ENCODE measurements around the gene ARID3C. TPM values are rescaled to one million over a fixed set of nuclear protein-coding genes. Genes with fewer than 3 reads are reported as not detected.

Gene ARID3C
- total RNA-seq, 1 donor from 2014 or later = not detected

DNA sequence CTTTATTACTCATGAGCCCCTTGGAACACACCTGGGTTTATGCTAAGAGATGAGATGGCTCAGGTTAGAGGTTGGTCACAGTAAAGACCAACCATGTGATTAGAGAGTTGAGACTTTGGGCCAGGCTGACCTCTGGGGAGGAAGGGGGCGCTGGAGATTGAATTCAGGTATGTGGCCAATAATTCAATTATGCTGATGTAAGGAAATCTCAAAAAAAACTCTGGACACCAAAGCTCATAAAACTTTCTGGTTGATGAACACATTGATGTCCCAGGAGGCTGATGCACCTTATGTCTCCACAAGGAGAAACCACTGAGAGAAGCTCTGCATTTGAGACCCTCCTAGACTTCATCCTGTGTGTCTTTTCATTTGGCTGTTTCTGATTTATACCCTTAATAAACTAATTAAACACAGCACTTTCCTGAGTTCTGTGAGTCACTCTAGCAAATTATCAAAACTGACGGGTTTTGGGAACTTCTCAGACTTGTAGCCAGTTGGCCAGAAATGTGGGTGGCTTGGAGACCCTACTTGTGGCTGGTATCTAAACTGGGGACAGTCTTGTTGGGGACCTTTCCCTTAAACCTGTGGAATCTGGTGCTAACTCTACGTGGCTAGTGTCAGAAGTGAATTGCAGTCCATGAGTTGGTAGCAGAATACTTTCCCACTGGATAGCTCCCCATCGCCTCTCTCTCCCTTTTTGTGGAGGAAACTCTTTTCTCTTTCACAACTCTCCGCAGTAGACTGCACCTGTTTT is 41.1 kb upstream of the ARID3C start:
- TF ChIP-seq POLR2AphosphoS5 (IDR thresholded peaks at IDR 0.05; ENCODE audit: insufficient read depth in 1 of 2, low read depth in 1 of 2) = no peak
- TF ChIP-seq, protein P1, sequence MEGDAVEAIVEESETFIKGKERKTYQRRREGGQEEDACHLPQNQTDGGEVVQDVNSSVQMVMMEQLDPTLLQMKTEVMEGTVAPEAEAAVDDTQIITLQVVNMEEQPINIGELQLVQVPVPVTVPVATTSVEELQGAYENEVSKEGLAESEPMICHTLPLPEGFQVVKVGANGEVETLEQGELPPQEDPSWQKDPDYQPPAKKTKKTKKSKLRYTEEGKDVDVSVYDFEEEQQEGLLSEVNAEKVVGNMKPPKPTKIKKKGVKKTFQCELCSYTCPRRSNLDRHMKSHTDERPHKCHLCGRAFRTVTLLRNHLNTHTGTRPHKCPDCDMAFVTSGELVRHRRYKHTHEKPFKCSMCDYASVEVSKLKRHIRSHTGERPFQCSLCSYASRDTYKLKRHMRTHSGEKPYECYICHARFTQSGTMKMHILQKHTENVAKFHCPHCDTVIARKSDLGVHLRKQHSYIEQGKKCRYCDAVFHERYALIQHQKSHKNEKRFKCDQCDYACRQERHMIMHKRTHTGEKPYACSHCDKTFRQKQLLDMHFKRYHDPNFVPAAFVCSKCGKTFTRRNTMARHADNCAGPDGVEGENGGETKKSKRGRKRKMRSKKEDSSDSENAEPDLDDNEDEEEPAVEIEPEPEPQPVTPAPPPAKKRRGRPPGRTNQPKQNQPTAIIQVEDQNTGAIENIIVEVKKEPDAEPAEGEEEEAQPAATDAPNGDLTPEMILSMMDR (IDR thresholded peaks at IDR 0.05) = no peak
- TF ChIP-seq POLR2A (IDR thresholded peaks at IDR 0.05) = no peak
- H3K27ac ChIP-seq = no peak overlapping the region
- no peaks in the 10 kb centered on the region for H3K9me3 ChIP-seq
- peaks cover 17% of the 10 kb centered on the region for H3K4me1 ChIP-seq
- DNase-seq (ENCODE audit: extremely low spot score in 2 of 2) = no peak
- intact Hi-C loops (cut with DNase I) = no loop called here
- no peaks in the 10 kb centered on the region for H3K36me3 ChIP-seq
- H3K4me3 ChIP-seq = no peak overlapping the region
- H3K27me3 ChIP-seq = no peaks in the 10 kb centered on the region

DNA sequence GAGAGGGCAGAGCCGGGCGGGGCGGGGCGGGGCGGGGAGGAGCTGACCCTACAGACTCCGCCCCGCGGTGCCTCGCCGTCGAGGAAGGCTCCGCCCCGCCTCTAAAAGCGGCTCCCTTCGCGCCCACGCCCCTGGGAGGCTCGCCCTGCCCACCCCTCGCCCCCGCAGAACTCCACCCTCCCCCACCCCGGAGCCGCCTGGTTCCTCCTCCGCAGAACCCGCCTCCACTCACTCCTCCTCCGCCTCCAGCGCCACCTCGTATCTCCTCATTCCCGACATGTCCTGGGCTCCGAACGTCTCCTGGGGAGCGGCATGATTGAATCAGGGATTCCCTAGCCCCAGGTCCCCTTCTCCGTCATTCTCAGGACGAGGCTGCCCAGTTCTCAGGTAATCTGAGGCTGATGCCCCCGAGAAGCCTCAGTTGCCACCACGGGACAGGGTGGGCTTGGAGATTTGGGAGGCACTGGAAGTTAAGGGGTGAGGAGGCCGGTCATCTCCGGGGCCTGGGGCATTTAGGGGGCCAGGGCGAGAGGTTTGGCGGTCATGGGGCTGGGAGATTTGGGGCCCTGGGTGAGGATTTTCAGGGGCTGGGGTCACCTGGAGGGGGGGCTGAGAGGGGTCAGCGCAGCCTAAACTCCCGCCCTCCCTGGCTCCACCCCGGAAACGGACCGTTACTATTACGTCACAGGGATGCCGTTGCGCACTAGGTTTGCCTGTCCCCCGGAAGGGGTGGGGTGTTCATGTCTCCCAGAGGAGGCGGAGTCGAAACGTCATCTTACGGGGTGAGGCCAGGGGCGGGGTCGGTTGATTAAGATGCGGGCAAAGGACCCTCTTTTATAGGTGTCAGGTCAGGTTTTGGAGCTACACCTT is 36.8 kb upstream of the ARID3C start:
- Histone ChIP-seq H3K4me3 (peak overlapping the region; percentile 47 to 79), H3K27ac (peak overlapping the region; percentile 99), H3K27me3 (no peaks in the 10 kb centered on the region), H3K9me3 (no peaks in the 10 kb centered on the region), H3K36me3 (no peaks in the 10 kb centered on the region), H3K4me1 (peaks cover 27% of the 10 kb centered on the region)
- DNase-seq (ENCODE audit: extremely low spot score in 2 of 2) = peak in 1 of 2 donors; percentile 98
- intact Hi-C loops (cut with DNase I) = no loop called here
- TF ChIP-seq POLR2A (IDR thresholded peaks at IDR 0.05) (peak in 1 of 2 donors; percentile 83), POLR2AphosphoS5 (IDR thresholded peaks at IDR 0.05; ENCODE audit: insufficient read depth in 1 of 2, low read depth in 1 of 2) (peak; percentile 66 to 96)
- TF ChIP-seq, protein P1 (IDR thresholded peaks at IDR 0.05) = no peak

DNA sequence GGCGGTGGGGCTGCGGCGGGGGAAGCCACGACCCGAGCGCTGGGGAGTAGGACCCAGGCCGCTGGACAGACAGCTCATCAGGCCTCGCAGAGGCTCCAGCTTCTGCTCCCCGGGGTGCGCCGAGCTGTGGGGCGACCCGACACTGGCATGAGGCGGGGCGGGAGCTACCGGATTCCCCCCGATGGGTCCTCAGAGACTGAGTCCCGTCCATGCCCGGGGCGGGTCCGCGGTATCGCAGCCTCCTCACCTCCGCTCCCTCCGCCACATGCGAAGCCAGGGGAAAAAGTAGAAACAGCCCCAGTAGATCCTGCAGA is 36.2 kb upstream of the ARID3C start:
- Histone ChIP-seq H3K9me3 (no peaks in the 10 kb centered on the region), H3K27ac (peak overlapping the region; percentile 99), H3K4me1 (peaks cover 27% of the 10 kb centered on the region), H3K4me3 (peak overlapping the region; percentile 47 to 79), H3K27me3 (no peaks in the 10 kb centered on the region), H3K36me3 (no peaks in the 10 kb centered on the region)
- no peak for DNase-seq (ENCODE audit: extremely low spot score in 2 of 2)
- intact Hi-C loops (cut with DNase I) = no loop called here
- TF ChIP-seq, protein P1 (IDR thresholded peaks at IDR 0.05) = peak in 2 of 3 experiments; percentile 14 to 18
- peak in 1 of 2 donors; percentile 39 for TF ChIP-seq POLR2A (IDR thresholded peaks at IDR 0.05)
- TF ChIP-seq POLR2AphosphoS5 (IDR thresholded peaks at IDR 0.05; ENCODE audit: insufficient read depth in 1 of 2, low read depth in 1 of 2) = no peak

DNA sequence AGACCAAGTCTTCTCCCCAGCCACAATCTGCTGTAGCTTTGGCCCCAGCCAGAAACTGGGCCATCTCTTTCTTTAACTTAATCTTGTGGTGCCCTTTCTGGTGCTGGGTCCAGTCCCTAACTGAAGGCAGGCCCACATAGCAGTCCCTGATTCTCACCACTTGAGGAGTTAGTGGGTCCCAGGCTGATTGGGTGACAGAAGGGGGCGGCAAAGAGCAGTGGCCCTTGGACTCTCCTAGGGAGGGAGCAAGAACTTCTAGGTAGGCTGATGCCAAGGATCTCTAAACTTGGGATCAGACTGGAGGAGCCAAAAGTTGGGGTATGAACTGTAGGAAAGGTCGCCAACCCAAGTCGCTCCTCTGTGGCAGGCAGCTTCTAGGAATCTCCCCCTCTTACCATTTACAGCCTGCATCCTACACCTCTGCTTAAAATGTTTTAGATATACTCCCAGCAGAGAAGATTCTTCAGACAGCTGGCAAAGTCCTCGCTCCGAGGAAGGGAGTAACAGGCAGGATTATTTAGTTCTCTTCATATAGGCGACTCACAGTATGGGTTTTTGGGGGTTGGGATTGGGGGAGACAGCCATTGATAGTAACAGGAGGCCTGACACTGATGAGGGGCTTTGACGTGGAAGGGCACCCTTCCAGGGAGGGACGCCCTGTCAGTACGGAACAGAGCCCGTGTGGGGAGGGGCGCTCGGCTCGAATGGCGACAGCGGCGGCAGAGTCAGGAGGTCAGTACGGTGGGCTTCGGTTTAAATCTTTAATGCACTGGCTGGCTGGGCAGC is 35.6 kb upstream of the ARID3C start:
- intact Hi-C loops (cut with DNase I) = no loop called here

More for the DNA sequence above, 35.6 kb upstream of the ARID3C start:
- no peak for DNase-seq (ENCODE audit: extremely low spot score in 2 of 2)
- peak overlapping the region; percentile 47 to 79 for H3K4me3 ChIP-seq
- peaks cover 27% of the 10 kb centered on the region for H3K4me1 ChIP-seq
- H3K27me3 ChIP-seq = no peaks in the 10 kb centered on the region
- no peak for TF ChIP-seq POLR2A (IDR thresholded peaks at IDR 0.05)
- TF ChIP-seq, protein P1 (IDR thresholded peaks at IDR 0.05) = peak; percentile 48 to 56 (median 54)
- no peaks in the 10 kb centered on the region for H3K36me3 ChIP-seq
- H3K27ac ChIP-seq = peak overlapping the region; percentile 99
- no peaks in the 10 kb centered on the region for H3K9me3 ChIP-seq

Data from vagina (tissue), 2 donors.